HepG2 (cell line): ENCODE results near the gene ADCY5. TPM values are rescaled to one million over a fixed set of nuclear protein-coding genes. Genes with fewer than 3 reads are reported as not detected.

Experiments
- ATAC-seq: fragments of 200-7000 bp; cut with Tn5 transposase; 3 replicates; pipeline ENCODE4 v1.9.1; 2020; ENCODE audit warnings: mild to moderate bottlenecking, moderate library complexity
- BruUV-seq: library from RNA; stranded (reverse); fragments of 400-500 nt; replicated peaks from 2 replicates; lab custom pipeline; 2021; lab: Mats Ljungman, UMichigan
- CTCF ChIA-PET: fragments of 300-600 bp; formaldehyde crosslinking; extraction: SDS; loops from one replicate; lab custom pipeline; 2021; ENCODE audit warnings: low total read pairs, inconsistent platforms, low intra/inter-chr PET ratio; lab: Yijun Ruan, JAX
- POLR2A ChIA-PET: fragments of 350-600 bp; sonication (Branson Sonifier 250); formaldehyde crosslinking; loops from one replicate; lab custom pipeline; 2020; ENCODE audit warnings: antibody characterized with exemption, inconsistent platforms; lab: Yijun Ruan, JAX
- DNase-seq: peaks from one replicate; pipeline ENCODE4 v3.0.0-alpha.2; 2015; ENCODE audit warnings: low spot score
- FAIRE-seq: peaks from 3 replicates; lab custom pipeline; 2011; peaks lifted over from hg19 to GRCh38; lab: Jason Lieb, UNC
- H2AFZ ChIP-seq: one replicate; pipeline ENCODE4 v1.6.1; 2011; ENCODE audit warnings: low read length, inconsistent platforms
- H3K27ac ChIP-seq: fragments of 300-600 bp; 3 replicates; pipeline ENCODE4 v1.8.0; 2011; ENCODE audit warnings: mixed run types, mild to moderate bottlenecking, mixed read lengths, low read length, inconsistent platforms; ENCODE audit not compliant: insufficient read depth; ENCODE audit errors: extremely low read length
- H3K27me3 ChIP-seq, 2 experiments: fragments of 200-600 bp in 1 of 2; 2 replicates in 1 of 2; 3 replicates in 1 of 2; pipeline versions ENCODE4 v1.6.0 to v1.8.0; 2011; ENCODE audit warnings: low read length in 2 of 2, mild to moderate bottlenecking in 2 of 2, moderate library complexity in 2 of 2, inconsistent platforms in 1 of 2; ENCODE audit not compliant: insufficient read depth in 2 of 2, control insufficient read depth in 1 of 2
- H3K36me3 ChIP-seq, 2 experiments: fragments of 200-600 bp in 1 of 2; replicated peaks in 1 of 2; 2 replicates in 1 of 2; 3 replicates in 1 of 2; pipeline versions ENCODE4 v1.5.1 to v1.8.0; 2011; ENCODE audit warnings: low read length in 2 of 2, inconsistent platforms in 1 of 2; ENCODE audit not compliant: insufficient read depth in 2 of 2, control insufficient read depth in 1 of 2
- H3K4me1 ChIP-seq: 2 replicates; pipeline ENCODE4 v1.5.1; 2012; ENCODE audit warnings: low read length, inconsistent platforms; ENCODE audit not compliant: insufficient read depth
- H3K4me2 ChIP-seq: 2 replicates; pipeline ENCODE4 v1.6.0; 2011; ENCODE audit warnings: low read depth, low read length, inconsistent platforms
- H3K4me3 ChIP-seq, 3 experiments: fragments of 200-600 bp in 1 of 3; sonication (generic), shearing (Covaris generic) in 1 of 3; replicated peaks in 1 of 3; 2 replicates each; pipeline ENCODE4 v1.5.1; 2011 to 2016; ENCODE audit warnings: low read length in 3 of 3, inconsistent platforms in 2 of 3, low read depth in 2 of 3, mild to moderate bottlenecking in 2 of 3, control low read depth in 1 of 3, mixed read lengths in 1 of 3; ENCODE audit not compliant: insufficient read depth in 1 of 3
- H3K79me2 ChIP-seq: one replicate; pipeline ENCODE4 v1.6.1; 2011; ENCODE audit warnings: low read length, inconsistent platforms; ENCODE audit not compliant: insufficient read depth
- H3K9ac ChIP-seq: 2 replicates; pipeline ENCODE4 v1.6.0; 2011; ENCODE audit warnings: mild to moderate bottlenecking, low read depth, low read length, inconsistent platforms; ENCODE audit not compliant: insufficient read depth
- H3K9me3 ChIP-seq: 2 replicates; pipeline ENCODE4 v1.5.1; 2012; ENCODE audit warnings: mild to moderate bottlenecking, low read length
- H4K20me1 ChIP-seq: 2 replicates; pipeline ENCODE4 v1.6.0; 2011; ENCODE audit warnings: inconsistent platforms, mild to moderate bottlenecking, low read length, moderate library complexity; ENCODE audit not compliant: insufficient read depth
- AGO2 ChIP-seq: fragments of 200-400 bp; formaldehyde crosslinking; optimal IDR thresholded peaks from 2 replicates; pipeline ENCODE3; 2017; ENCODE audit warnings: mild to moderate bottlenecking, low read depth, low read length, moderate library complexity
- ATF7-NPFF ChIP-seq: sonication (generic); formaldehyde crosslinking; IDR thresholded peaks from 2 replicates; pipeline ENCODE4 v1.8.1; 2023; ENCODE audit warnings: mild to moderate bottlenecking, low read depth, missing genetic modification reagents, moderate library complexity
- HDAC6 ChIP-seq: fragments of 200-600 bp; sonication (generic); IDR thresholded peaks from 2 replicates; pipeline ENCODE4 v1.7.0; 2017; ENCODE audit warnings: mild to moderate bottlenecking, antibody characterized with exemption, low read length, low read depth
- MED13 ChIP-seq: sonication (generic); formaldehyde crosslinking; IDR thresholded peaks from 2 replicates; pipeline ENCODE4 v1.5.0; 2020; ENCODE audit warnings: missing genetic modification reagents
- SKI ChIP-seq: fragments of 450-650 bp; IDR thresholded peaks from one replicate; pipeline ENCODE4 v1.6.1; 2018; ENCODE audit warnings: mild to moderate bottlenecking; ENCODE audit not compliant: partially characterized antibody
- SRSF1 ChIP-seq: fragments of 200-400 bp; formaldehyde crosslinking; optimal IDR thresholded peaks from 2 replicates; pipeline ENCODE3; 2017; ENCODE audit warnings: mild to moderate bottlenecking, low read depth, low read length, moderate library complexity
- ZNF598 ChIP-seq: sonication (generic); formaldehyde crosslinking; IDR thresholded peaks from 2 replicates; pipeline ENCODE4 v1.5.1; 2020; ENCODE audit warnings: mild to moderate bottlenecking, missing genetic modification reagents, borderline replicate concordance
- ZNF670 ChIP-seq: sonication (generic); formaldehyde crosslinking; IDR thresholded peaks from 2 replicates; pipeline ENCODE4 v1.8.0; 2022; ENCODE audit warnings: mild to moderate bottlenecking, missing genetic modification reagents, borderline replicate concordance
- WGBS: methylation state at CpG from one replicate; pipeline ENCODE4 v1.1.6; 2017; ENCODE audit warnings: low lambda C conversion rate; 5-methylcytosine and 5-hydroxymethylcytosine counted together
- in situ Hi-C: cut with HindIII; loops from 2 replicates; pipeline ENCODE4 v1.10.0; 2017; ENCODE audit warnings: low pct_unique_long_range_greater_than_20kb; ENCODE audit not compliant: extremely low pct_ligation_motif_present
- intact Hi-C: fragments of 100-400 bp; cut with micrococcal nuclease; formaldehyde crosslinking; loops from one replicate; pipeline ENCODE4 v1.10.0; 2022; ENCODE audit not compliant: unreplicated experiment
- polyA plus RNA-seq, 8 experiments: library from polyadenylated mRNA; depleted of rRNA in 3 of 8; stranded (reverse) in 7 of 8; unstranded in 1 of 8; fragments of >200 nt; fragmentation: Illumina TruSeq in 4 of 8; extraction: Trizol in 4 of 8; gene quantifications; 2 replicates each; pipeline versions ENCODE4 v1.2.1 to v1.2.3, GENCODE V29; 2011 to 2016; ENCODE audit warnings: low read depth in 4 of 8, missing spikeins in 1 of 8, mixed read lengths in 1 of 8; ENCODE audit not compliant: insufficient read depth in 1 of 8
- total RNA-seq, 5 experiments: library from RNA; depleted of rRNA; stranded (reverse); fragments of >200 nt; fragmentation: Illumina TruSeq; extraction: Trizol; gene quantifications; 2 replicates each; pipeline ENCODE4 v1.2.3, GENCODE V29; 2016; ENCODE audit warnings: low read depth in 1 of 5
- TF ChIP-seq, protein P1 (sequence below): sonication (generic); formaldehyde crosslinking; IDR thresholded peaks from 2 replicates; pipeline ENCODE4 v1.4.0; 2020; ENCODE audit warnings: missing genetic modification reagents
- TF ChIP-seq, protein P2 (sequence below): sonication (generic); formaldehyde crosslinking; IDR thresholded peaks from 2 replicates; pipeline ENCODE4 v1.4.0; 2020; ENCODE audit warnings: missing genetic modification reagents
- TF ChIP-seq, protein P3 (sequence below): sonication (generic); formaldehyde crosslinking; IDR thresholded peaks from 2 replicates; pipeline ENCODE4 v1.4.0; 2020; ENCODE audit warnings: missing genetic modification reagents

Gene ADCY5
- total and polyA plus RNA-seq, 2 of the 13 experiments (the other 11 are each of a cell fraction or from before 2014, with no cell fraction given), result not detected

DNA sequence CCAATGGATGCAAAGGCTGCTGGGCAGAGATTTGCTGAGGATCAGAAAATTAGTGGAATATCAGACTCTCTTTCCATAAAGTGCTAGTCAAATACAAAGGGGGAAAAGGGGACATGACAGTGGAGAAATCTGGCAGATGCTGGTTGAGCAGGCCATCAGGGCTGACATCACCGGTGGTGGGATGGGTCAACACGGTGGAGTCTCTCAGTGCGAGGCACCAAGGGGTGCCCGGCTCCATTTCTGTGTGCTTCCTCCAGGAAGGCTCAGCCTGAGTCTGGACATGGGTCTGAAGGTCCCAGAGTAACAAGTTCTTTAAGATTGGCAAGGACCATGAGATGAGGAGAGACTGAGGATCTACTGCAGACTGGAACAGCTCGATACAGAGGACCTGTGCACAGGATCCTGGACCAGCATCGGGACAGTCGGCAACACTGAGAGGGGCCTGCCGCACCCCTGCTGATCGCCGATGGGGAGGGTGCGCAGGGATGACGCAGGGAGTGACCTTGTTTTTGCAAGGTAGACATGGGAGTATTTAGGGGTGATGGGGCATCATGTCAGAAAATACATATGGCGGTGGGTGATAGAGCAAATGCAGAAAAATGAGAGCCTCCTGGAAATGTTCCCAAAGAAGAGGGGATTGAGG lies 154.5 kb downstream of the ADCY5 start (continued):
- TF ChIP-seq, protein P1, sequence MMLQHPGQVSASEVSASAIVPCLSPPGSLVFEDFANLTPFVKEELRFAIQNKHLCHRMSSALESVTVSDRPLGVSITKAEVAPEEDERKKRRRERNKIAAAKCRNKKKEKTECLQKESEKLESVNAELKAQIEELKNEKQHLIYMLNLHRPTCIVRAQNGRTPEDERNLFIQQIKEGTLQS (CRISPR knock-in tag), result no peak
- TF ChIP-seq ATF7-NPFF (no peak), ZNF670 (no peak), SRSF1 (no peak)

DNA sequence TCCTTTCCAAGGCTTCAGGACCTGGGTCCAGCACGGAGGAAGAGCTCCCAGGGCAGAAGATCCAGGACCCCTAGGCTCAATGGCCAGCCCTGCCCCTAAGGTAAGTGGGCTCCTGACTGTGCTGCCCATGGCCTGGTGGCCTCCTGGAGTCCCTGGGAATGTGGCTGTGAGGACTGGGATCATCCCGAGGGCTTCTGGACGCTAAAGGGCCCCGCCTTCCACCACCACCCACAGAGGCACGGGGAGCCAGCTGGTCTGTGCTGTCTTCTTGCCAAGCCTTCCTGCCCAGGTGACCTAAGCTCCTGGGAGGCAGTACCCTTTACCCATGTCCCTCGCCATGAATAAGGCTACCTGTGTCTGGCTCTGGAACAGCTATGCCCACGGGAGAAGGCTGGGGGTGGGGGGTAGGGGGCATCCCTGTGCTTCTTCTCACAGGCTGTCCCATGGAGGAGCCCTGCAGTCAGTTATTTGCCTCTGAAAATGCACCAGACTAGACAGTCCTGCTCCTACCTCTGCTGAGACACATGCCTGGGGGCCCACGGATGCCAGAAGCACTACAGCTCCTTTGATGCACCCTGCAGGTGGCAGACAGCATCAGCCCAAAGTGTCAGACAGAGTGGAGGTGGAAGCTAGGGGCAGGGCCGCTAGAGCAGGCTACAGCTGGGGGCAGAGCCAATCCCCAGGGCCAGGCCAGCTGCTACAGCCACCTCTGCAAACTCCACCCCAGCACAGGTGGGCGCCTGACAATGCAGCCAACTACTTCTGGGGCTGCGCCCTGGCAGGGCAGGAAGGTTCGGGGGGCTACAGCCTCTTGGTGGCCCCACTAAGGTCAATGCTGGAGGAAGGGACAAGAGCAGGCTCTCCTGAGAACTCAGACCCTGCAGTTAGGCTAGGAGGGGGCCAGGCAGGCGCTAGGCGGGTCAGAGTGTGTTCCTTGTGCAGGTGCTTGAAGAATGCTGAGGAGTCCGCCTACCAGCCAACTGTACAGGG lies 156.3 kb downstream of the ADCY5 start:
- Histone ChIP-seq H3K36me3 (no peaks in the 10 kb centered on the region), H3K4me2 (no peak overlapping the region), H3K4me1 (no peaks in the 10 kb centered on the region), H3K9ac (no peak overlapping the region), H3K79me2 (no peaks in the 10 kb centered on the region), H3K27ac (no peak overlapping the region), H3K9me3 (no peaks in the 10 kb centered on the region), H4K20me1 (no peaks in the 10 kb centered on the region), H3K4me3 (no peak overlapping the region), H2AFZ (no peak overlapping the region), H3K27me3 (peaks cover 3 to 29% of the 10 kb centered on the region in 2 experiments; a peak in 3 of 5 replicates)
- DNase-seq (no peak), FAIRE-seq (no peak), ATAC-seq (peak; percentile 32; the same call in 2 of the 3 replicates)
- 12% methylated on average over 5 of the region's 15 CpGs for WGBS
- intact Hi-C loops, result no loop called here
- in situ Hi-C loops, result no loop called here
- no TSS peak for BruUV-seq
- POLR2A ChIA-PET, result no interaction called here
- CTCF ChIA-PET, result no interaction called here
- TF ChIP-seq ZNF598 (CRISPR knock-in tag), result no peak
- no peak for TF ChIP-seq HDAC6
- TF ChIP-seq, protein P2, sequence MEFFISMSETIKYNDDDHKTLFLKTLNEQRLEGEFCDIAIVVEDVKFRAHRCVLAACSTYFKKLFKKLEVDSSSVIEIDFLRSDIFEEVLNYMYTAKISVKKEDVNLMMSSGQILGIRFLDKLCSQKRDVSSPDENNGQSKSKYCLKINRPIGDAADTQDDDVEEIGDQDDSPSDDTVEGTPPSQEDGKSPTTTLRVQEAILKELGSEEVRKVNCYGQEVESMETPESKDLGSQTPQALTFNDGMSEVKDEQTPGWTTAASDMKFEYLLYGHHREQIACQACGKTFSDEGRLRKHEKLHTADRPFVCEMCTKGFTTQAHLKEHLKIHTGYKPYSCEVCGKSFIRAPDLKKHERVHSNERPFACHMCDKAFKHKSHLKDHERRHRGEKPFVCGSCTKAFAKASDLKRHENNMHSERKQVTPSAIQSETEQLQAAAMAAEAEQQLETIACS (CRISPR knock-in tag), result no peak
- no peak for TF ChIP-seq MED13 (CRISPR knock-in tag)
- TF ChIP-seq SKI, result no peak
- TF ChIP-seq AGO2, result no peak
- TF ChIP-seq, protein P3, sequence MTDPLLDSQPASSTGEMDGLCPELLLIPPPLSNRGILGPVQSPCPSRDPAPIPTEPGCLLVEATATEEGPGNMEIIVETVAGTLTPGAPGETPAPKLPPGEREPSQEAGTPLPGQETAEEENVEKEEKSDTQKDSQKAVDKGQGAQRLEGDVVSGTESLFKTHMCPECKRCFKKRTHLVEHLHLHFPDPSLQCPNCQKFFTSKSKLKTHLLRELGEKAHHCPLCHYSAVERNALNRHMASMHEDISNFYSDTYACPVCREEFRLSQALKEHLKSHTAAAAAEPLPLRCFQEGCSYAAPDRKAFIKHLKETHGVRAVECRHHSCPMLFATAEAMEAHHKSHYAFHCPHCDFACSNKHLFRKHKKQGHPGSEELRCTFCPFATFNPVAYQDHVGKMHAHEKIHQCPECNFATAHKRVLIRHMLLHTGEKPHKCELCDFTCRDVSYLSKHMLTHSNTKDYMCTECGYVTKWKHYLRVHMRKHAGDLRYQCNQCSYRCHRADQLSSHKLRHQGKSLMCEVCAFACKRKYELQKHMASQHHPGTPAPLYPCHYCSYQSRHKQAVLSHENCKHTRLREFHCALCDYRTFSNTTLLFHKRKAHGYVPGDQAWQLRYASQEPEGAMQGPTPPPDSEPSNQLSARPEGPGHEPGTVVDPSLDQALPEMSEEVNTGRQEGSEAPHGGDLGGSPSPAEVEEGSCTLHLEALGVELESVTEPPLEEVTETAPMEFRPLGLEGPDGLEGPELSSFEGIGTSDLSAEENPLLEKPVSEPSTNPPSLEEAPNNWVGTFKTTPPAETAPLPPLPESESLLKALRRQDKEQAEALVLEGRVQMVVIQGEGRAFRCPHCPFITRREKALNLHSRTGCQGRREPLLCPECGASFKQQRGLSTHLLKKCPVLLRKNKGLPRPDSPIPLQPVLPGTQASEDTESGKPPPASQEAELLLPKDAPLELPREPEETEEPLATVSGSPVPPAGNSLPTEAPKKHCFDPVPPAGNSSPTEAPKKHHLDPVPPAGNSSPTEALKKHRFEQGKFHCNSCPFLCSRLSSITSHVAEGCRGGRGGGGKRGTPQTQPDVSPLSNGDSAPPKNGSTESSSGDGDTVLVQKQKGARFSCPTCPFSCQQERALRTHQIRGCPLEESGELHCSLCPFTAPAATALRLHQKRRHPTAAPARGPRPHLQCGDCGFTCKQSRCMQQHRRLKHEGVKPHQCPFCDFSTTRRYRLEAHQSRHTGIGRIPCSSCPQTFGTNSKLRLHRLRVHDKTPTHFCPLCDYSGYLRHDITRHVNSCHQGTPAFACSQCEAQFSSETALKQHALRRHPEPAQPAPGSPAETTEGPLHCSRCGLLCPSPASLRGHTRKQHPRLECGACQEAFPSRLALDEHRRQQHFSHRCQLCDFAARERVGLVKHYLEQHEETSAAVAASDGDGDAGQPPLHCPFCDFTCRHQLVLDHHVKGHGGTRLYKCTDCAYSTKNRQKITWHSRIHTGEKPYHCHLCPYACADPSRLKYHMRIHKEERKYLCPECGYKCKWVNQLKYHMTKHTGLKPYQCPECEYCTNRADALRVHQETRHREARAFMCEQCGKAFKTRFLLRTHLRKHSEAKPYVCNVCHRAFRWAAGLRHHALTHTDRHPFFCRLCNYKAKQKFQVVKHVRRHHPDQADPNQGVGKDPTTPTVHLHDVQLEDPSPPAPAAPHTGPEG (CRISPR knock-in tag), result no peak
